ENCODE results near the gene PACS1.

GRCh38 chr11:66160709-66161108, 90.6 kb downstream of the PACS1 start:
- TF ChIP-seq SIN3A (IDR thresholded peaks at IDR 0.05; ENCODE audit: borderline replicate concordance, insufficient read depth, low read length), result no peak
- TF ChIP-seq POLR2AphosphoS5 (IDR thresholded peaks at IDR 0.05; ENCODE audit: low read depth, low read length), result no peak
- TF ChIP-seq REST (IDR thresholded peaks at IDR 0.05; ENCODE audit: insufficient read depth in 1 of 2, low read depth in 2 of 2, low read length in 2 of 2), result no peak
- TF ChIP-seq TAF1 (IDR thresholded peaks at IDR 0.05; ENCODE audit: borderline replicate concordance, insufficient read depth, low read length), result no peak

All from PFSK-1 (cell line).